Measurements from ENCODE around the gene L3MBTL4.
"Not testable (repeated sequence)": the region's sequence is repeated elsewhere in the genome, so short reads cannot be mapped to it uniquely, and the experiment has no call there.

Gene L3MBTL4

DNA sequence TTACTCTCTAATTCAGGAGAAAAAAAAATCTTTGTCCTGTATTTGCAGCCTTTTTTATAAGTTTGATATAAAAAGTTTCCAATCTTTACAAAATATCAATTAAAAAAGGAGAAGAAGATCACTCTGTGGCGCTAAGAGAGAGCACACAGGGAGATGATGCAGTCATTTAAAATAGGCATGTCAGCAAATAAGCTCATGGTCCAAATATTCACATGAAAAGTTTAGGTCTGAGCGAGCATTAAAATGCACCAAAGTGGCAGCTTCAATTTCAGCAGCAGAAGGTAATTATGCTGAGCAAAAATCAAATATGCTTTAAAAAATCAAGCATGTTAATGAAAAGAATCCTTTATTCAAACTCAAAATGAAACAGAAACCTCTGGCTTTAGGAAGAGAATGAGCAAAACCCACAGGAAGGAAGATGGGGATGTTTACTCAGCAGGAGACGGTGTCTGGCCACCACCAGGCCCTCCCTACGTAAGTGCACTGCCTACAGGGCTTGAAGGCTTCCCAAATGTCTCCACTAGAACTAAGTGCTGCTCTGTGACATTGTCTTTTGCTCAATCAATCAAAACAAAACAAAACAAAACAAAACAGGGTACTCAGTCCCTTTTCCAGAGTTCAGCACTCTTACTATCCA lies 120.4 kb downstream of the L3MBTL4 start:
- peak; percentile 4 for DNase-seq

DNA sequence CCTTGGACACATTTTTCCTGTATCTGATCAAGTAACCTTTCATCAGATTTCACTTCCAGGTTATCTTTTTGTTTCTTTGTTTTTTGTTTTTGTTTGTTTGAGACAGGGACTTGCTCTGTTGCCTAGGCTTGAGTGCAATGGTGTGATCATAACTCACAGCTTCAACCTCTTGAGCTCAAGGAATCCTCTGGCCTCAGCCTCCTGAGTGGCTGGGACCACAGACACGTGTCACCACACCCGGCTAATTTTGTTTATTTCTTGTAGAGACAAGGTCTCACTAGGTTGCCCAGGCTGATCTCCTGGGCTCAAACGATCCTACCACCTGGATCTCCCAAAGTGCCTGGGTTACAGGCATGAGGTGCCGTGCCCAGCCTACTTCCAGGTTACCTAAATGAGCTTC lies 124.9 kb downstream of the L3MBTL4 start:
- DNase-seq = no peak

DNA sequence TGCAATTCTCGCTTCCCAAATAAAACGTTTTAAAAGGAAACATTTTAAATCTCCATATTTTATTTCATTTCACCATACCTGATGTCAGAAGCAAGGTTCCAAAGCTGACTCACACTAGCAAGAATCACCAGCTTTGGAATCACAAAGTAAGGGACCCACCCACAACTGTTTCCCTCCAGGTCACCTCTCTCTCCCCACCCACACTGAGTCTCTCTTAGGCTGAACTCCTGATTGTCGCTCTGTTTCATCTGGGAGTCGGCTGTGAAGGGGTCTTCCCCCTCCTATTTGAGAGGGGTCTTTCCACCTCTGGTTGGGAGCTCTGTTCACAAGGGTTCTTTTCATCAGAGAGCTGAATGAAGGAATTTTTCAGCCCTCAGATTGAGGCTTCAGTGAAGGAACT lies 128.1 kb downstream of the L3MBTL4 start:
- DNase-seq = no peak

DNA sequence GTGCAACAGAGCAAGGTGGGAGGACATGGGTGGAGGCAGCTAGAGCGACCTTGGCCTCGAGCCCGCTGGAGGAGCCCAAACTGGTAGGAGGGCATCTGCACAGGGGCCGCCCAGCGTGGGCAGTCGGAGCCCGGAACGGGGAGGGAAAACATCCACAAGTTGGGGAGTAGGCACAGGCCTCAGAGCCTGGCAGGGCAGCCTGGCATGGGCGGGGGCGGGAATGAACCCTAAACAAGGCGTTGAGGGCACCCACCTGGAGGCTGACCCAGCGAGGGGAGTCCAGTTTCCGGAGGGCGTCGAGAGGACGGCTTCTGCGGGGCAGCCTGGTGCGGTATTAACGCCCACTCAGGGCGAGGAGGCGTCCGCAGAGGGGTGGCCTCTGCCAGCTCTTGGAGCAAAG lies 129.9 kb downstream of the L3MBTL4 start:
- DNase-seq = no peak

DNA sequence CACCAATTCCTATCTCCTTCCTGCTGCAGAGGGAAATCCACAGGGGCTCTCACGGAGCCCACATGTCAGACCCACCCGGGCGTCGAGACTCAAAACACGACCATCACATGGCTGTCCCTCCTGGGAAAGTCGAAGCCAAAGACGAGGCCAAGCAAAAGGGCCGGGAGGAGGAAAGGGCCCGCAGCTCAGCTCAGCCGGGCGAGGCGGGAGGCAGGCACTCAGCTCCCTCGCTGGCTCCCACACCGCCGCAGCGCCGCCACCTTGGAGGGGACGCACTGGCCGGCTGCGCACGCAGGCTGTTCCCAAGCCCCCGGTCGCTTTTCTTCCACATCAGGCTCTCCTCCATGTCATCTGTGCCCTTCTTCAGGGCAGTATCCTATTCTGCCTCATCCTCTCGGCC lies 130.4 kb downstream of the L3MBTL4 start:
- no peak for DNase-seq

DNA sequence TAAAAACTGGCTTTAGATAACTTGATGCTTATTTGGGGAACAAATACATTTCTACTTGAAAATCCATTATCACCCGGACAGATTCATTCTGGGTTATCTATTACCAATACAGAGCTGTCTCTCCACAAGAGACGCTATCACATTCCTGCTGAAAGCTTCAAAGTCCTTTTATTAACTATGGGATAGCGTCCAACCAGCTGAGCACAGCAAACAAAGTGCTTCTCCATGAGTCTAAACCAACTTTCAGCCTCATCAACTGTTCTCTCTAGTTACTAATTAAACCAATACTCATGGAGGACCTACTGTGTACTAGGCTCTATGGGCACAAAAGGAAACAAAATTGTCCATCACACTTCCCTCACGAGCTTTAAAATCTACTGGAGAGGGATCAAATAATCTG lies 132.8 kb downstream of the L3MBTL4 start:
- DNase-seq = no peak

DNA sequence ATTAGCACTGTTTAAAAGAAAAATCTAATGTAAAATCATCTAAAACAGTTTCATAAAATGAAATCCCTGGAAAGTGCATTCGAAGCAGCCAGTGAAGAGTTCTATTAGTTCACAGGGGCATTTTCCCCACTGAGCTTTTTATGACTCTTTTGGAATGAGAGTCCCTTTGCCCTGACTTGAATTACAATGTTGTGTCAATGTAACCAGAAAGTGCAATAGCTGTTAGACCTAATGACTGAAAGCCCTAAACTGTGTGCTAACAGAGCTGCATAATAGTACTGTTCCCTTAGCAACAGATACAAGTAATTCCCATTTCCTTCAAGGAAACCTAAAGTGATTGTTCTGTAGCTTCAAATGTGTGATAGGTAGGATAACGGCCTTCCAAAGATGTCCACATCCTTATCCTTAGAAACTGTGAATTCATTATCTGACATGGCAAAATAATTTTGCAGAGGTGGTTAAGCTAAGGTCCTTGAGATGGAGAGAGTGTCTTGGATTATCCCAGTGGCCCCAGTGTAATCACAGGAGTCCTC lies 134.4 kb downstream of the L3MBTL4 start:
- no peak for DNase-seq

DNA sequence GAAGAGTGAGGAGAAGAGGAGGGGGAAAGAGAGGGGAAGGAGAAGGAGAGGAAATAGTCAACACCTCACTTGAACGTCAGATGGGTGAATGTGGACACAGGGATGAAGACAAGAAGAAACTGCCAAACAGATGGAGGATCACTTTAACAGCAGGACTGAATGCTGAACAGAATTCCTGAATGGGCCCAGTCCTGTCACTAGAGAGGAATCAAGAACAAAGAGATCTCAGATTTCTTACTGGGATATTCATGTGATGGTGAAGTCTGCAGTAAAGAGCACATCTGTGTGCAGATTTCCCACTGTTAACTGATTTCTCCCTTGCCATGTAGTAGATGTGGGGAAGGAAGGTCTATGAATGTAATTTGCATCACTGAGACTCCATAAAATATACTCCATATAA lies 135.4 kb downstream of the L3MBTL4 start:
- no peak for DNase-seq

DNA sequence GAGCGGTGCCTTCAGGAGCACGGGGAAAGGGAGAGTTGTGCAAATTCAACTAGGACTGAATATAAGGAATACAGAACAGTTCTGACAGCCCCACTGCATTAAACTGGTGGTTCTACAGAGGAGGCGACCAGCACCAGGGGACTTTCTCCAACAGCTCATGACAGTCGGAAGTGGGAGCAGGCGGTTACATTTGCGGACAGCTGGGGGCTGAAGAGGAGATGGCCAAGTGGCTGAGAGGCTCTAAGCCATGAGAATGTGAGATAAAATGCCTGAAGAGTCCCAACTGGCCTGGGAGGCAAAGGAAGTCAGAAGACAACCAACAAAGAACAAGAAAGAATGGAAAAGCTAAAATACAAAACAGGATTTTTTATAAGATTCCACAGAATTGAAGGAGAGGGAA lies 141.3 kb downstream of the L3MBTL4 start:
- no peak for DNase-seq

DNA sequence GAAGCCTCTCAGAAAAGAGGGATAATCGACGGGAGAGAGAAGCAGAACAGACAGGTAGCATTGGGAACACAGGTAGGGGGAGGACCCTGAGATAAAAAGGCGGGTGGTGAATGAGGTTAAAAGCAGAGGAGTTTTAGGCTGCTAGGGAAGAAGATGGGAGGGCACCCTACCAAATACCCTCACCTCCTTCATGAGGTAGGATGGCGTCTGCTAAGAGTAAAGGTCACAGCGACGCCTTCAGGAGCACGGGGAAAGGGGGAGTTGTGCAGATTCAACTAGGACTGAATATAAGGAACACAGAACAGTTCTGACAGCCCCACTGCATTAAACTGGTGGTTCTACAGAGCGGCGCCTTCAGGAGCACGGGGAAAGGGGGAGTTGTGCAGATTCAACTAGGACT lies 142.6 kb downstream of the L3MBTL4 start:
- DNase-seq = not testable (repeated sequence)

DNA sequence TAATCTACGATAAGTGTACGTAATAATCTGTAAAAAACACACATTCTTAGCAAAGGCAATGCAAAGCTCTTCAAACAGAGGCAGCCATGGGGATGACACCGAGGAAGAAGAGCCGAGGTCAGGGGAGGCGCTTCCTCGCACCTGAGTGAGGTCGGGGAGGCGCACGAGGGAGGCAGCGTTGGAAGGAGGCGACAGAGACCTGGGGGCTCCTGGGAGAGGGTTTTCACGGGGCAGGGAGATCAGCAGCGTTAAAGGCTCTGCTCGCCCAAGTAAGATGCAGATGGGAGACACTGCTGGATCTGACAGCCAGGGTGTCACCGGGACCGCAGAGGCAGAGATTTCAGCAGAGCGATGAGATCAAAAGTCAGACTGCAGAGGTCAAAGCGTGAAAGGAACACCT lies 143.1 kb downstream of the L3MBTL4 start:
- no peak for DNase-seq

DNA sequence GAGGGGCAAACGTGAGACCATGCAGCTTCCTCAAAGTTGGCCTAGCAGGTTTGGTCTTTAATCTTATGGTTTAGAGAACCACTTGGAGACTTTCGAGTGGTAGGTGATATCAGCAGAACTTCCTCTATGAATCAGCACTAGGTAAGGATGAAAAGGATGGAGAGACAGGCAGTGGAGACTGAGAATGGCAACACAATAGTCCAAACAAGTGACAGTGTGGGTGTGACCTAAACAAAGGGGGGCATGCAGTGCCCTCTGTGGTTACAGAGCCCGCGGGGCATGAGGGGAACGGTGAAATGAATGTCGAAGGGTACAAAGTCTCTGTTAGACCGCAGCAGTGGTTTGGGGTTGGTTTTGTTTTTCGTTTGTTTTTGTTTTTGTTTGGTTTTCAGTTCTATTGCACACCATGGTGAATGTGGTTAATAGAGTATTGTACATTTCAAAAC lies 143.9 kb downstream of the L3MBTL4 start:
- DNase-seq = peak; percentile 48

DNA sequence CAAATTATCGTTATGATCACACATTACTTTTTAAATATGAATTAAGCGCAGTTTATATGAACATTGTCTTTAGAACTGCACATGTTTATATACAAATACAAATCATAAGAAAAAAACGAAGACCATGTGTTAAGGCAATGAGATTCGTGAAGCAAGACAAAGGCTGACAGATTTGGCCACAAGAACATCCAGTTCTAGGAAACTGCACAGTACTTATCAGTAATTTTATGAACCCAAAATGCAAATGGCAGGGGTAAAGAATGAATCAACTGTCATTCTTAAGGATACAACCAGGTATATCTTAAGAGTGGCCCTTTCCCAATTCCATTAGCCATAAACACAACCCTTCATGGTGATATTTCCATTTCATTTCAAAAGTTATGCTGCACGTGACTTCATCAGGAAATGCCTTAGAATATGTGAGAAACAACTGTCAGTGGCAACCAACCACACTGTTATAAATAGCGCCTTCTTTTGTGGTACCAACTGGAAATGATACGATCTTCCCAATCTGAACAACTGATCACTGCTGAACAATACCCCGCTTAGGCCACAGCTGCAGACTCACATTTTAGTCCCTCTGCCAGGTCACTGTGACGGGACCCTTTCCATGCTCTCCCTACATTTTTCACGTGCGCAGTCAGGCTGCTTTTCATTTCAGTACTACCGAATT lies 144.9 kb downstream of the L3MBTL4 start:
- DNase-seq = peak; percentile 10

DNA sequence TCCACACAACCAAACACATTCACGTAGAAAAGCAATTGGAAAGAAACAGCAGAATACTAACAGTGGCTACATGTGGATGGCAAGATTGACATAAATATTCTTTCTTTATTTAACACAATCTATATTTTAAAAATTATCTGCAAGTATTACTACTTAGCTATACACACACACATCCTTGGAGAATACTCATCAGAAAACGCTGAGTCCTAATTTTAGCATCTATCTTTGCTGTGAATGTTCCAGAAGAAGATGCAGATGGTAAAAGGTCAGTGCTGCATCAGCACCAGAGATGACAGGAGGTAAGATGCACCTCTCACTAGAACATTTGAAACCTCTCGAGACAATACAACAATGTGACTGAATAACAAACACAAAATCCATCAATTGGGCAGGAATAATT lies 148.5 kb downstream of the L3MBTL4 start:
- no peak for DNase-seq

DNA sequence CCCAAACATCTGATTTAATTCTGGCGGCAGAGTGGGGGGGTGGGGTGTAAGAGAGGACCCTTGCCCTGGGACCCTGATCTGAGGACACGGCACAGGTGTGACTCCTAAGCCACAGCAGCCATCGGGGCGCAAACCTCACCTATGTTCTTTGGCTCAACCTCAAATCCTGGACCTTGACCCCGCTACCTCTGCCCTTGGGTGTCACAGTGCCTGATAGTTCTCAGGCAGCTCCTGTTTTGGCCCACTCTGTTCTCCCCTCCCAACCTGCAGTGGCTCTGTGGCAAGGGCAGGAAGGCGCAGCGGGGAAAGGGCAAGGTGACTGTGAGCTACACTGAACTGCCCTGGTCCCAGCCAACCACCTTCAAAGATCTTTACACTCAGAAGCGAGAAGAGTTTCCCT lies 152.8 kb downstream of the L3MBTL4 start:
- no peak for DNase-seq

DNA sequence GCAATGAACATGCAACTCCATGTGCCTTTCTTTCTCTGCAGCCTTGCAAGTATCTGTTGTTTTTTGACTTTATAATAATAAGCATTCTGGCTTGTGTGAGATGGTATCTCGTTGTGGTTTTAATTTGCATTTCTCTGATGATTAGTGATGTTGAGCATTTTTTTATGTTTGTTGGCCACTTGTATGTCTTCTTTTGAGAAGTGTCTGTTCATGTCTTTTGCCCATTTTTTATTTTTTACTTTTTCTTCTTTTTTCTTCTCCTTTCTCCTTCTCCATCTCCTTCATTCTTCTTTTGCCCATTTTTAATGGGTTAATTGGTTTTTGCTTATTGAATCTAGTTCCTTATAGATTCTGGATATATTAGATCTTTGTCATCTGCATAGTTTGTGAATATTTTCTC lies 155.4 kb downstream of the L3MBTL4 start:
- not testable (repeated sequence) for DNase-seq

DNA sequence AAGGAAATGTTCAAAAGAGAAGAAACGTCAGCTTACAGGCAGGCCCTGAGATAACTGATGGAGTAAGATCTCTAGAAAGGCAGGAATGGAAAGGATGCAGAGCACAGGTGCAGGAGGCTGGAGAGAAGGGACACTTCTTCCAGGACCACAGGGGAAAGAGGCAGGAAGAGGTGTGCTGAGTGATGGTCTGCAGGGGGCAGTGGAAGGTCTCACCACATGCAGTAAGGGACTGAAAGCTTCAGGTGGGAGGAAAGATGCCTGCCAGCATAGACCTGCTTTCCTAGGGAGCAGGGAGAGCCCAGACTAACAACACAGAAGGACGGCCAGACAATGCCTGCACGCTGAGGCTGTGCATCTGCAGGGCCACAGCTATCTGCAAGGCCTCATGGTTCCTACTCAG lies 156.8 kb downstream of the L3MBTL4 start:
- no peak for DNase-seq

DNA sequence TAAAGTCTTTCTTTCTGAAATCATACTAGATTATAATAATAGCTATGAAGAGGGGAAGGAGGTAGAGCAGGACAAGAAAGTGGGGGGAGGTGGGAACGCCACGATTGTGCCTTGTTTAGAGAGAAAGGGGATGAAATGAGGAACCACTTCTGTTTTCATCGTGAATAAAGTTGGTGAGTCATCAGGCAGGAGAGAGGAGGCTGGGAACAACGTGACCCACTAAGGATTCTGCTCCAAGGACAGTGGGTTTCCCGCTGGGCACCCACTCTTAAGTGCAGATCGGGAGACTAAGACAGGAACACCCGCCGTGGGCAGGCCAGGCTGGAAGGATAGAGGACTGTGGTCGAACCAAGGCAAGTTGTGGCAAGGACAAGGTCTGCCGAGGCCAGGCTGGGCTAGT lies 158.2 kb downstream of the L3MBTL4 start:
- no peak for DNase-seq

DNA sequence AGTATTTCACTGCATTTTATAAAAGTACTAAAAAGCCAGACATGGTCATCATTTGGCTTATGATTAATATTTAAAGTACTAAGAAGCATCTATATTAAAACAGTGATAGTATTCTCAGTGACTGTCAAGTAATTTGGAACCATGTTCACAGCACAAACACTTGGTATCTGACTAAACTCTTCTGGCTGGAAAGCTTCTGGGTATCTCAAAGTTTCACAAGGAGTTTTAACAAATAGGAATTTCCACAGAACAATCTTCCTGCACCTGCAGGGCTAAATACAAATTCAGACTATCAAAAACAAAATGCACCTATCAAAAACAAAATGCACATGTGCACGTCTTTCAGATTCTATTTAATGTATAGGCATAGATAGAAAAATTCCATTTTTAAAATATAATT lies 158.8 kb downstream of the L3MBTL4 start:
- DNase-seq = no peak

DNA sequence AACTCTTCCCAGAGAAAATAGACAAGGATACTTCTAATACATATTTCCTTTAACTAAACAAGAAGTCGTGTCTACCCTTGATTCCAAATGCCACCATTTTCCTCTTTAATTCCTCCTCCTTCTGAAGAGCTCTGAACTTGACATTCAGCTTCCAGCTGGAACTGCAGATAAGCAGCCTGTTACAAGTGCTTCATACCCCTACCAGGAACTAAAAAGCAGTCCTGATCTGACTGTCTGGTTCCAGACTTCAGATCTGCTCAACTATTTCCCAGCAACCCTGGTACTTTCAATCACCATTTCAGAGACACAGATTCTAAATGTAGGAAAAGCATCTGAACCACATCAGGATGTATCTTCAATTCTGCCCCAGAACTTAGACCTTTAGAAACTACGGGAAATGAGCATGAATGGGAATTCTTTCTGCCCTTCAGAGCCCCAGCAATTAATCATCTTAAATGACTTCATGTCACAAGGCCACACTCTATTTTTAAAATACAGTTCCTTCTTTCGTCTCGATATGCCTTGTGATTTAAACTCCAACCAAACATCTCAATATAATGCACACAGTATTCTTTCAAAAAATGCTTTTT lies 159.5 kb downstream of the L3MBTL4 start:
- DNase-seq = no peak

DNA sequence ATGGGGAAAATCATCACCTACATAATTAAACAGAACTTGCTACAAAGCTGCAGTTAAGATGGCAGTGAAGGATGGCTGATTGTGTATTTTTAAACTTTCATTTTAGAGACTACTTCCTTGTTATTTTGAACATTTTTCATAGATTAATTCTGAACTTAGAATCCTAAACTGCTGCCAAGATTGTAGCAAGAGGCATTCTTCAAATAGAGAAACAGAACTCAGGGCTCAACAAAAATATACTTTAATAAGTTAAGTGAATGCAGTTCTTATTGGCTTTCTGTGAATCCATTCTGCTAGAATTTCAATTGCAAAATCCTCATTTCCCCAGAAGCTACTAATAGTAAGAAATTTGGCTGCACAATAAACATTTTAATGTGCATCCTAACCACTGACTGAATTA lies 160.3 kb downstream of the L3MBTL4 start:
- DNase-seq = no peak

DNA sequence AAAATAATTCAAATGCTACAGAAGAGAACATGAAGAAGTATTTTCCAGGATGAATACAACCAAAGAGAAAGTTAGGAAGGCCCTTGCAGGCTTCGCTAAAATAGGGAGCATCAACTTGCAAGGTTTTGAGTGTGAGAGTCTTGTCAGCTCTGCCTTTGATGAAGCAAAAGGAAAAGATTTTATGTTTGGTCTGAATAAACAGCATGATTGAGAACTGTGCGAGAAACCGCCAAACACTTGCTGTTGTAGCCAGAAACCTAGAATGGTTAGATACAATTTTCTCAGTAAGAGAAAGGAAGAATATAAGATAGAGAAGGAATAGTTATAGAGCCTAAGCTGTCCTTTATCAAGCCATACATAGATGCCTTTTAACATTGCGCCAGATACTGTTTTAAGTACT lies 163.6 kb downstream of the L3MBTL4 start:
- no peak for DNase-seq

DNA sequence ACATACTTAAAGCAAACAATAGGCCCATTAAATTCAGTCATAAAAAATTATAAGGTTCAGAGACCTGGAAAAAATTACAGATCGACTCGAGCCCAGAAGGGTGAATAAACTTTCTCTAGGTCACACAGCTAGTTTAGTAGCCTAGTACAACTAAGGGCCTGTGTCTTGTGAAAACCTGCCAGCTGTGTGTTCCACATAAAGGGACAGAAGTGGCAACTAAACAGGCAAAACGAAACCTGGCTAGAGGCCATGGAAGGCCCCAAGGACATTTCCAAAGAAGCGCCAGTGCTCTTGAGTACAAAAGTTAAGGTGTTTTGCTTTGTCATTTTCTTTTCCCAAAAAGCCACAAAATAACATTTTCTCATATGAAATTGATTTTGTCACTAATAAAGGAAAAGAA lies 164.9 kb downstream of the L3MBTL4 start:
- DNase-seq = no peak

DNA sequence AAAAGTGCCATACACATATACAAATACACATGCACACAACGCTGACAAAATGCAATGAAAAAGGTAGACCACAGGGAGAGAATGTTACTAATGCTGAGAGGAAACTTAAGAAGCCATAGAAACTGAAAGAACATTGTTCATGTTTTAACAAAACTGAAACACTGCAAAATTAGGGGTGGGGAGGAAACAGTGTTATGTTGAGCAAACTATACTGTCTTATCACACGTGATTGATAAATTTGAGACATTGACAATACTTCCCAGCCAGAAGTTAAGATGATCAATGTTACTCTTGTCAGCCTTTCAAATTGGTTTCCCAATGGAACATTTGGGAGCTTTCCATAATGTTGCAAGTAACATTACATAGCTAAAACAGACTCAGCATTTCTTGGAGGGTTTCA lies 165.5 kb downstream of the L3MBTL4 start:
- peak; percentile 1 for DNase-seq
